Fibroblast of lung (primary cell): Measurements from ENCODE around the gene SEC23IP.

ENCODE experiments used
- CTCF ChIP-seq, 2 donors: IDR thresholded peaks in 1 of 2; conservative IDR thresholded peaks in 1 of 2; 1 replicate in 1 of 2; 2 replicates in 1 of 2; pipeline ENCODE4 v1.5.1; 2011 to 2012; ENCODE audit warnings: low read length in 2 of 2, control low read depth in 1 of 2, inconsistent platforms in 1 of 2, low read depth in 1 of 2, mild to moderate bottlenecking in 1 of 2
- EZH2 ChIP-seq: IDR thresholded peaks from 2 replicates; pipeline ENCODE4 v1.5.1; 2012; ENCODE audit warnings: low read length, control low read depth, mild to moderate bottlenecking; ENCODE audit errors: missing control alignments

DNA sequence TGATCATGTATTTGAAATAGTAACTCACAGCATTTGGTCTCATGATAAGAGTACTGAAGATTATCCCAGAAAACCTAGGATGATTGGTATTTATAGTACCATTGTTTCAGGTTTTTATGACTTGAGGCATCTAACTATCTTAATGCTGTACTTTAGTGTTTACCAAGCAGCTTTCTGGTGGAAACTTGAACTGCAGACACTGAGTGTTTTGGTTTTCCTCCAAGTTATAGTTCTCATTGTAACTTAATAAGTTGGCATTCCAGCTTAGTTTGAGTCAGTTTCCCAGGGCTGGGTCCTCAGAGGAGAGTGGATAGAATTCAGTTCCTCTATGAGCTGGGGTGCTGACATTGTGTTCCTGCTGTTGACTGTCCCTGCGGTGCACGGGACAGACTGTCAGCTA is 50.4 kb downstream of the SEC23IP start:
- TF ChIP-seq CTCF (conservative IDR thresholded peaks at IDR 0.05 in 1 of 2, IDR thresholded peaks at IDR 0.05 in 1 of 2; ENCODE audit: low read depth in 1 of 2, low read length in 2 of 2): no peak
- TF ChIP-seq EZH2: no peak
